Cardiac muscle cell (in vitro differentiated cells and primary cell): ENCODE measurements around the gene PDLIM4. TPM values are rescaled to one million over a fixed set of nuclear protein-coding genes. Genes with fewer than 3 reads are reported as not detected.

Source experiments
- DNase-seq, 2 donors: peaks; one replicate each; pipeline versions ENCODE4 v3.0.0 to v3.0.0-alpha.2; 2010 to 2017; ENCODE audit warnings: low read depth in 1 of 2, low spot score in 1 of 2
- H3K27ac ChIP-seq: fragments of 200-600 bp; sonication (generic); 2 replicates; pipeline ENCODE4 v1.5.1; 2016
- H3K27me3 ChIP-seq: fragments of 200-600 bp; sonication (generic); 2 replicates; pipeline ENCODE4 v1.6.0; 2016; ENCODE audit warnings: control low read depth
- H3K36me3 ChIP-seq: fragments of 200-600 bp; sonication (generic); 2 replicates; pipeline ENCODE4 v1.5.1; 2016; ENCODE audit warnings: control low read depth
- H3K4me1 ChIP-seq: fragments of 200-600 bp; sonication (generic); 2 replicates; pipeline ENCODE4 v1.8.1; 2017; ENCODE audit warnings: low read depth, mild to moderate bottlenecking, mixed run types
- H3K4me3 ChIP-seq: fragments of 200-600 bp; sonication (generic); 2 replicates; pipeline ENCODE4 v1.5.1; 2016; ENCODE audit warnings: mild to moderate bottlenecking
- H3K9me3 ChIP-seq: fragments of 200-600 bp; sonication (generic); 2 replicates; pipeline ENCODE4 v1.5.1; 2017; ENCODE audit warnings: low read depth, mild to moderate bottlenecking, control low read depth
- polyA plus RNA-seq: library from polyadenylated mRNA; unstranded; fragments of >200 nt; fragmentation: Nextera tagmentation; extraction: Ambion mirVana; gene quantifications from 2 replicates; pipeline ENCODE4 v1.2.1, GENCODE V29; 2016
- total RNA-seq: library from RNA; depleted of rRNA; stranded (reverse); fragments of >200 nt; gene quantifications from 2 replicates; pipeline ENCODE4 v1.2.3, GENCODE V29; 2016
- TF ChIP-seq, protein P1 (sequence below): IDR thresholded peaks from 2 replicates; pipeline ENCODE4 v1.5.1; 2012; ENCODE audit warnings: low read depth, mild to moderate bottlenecking, low read length

Gene PDLIM4
- total and polyA plus RNA-seq, 2 experiments from 2014 or later: 23.1 to 32.7 TPM

DNA sequence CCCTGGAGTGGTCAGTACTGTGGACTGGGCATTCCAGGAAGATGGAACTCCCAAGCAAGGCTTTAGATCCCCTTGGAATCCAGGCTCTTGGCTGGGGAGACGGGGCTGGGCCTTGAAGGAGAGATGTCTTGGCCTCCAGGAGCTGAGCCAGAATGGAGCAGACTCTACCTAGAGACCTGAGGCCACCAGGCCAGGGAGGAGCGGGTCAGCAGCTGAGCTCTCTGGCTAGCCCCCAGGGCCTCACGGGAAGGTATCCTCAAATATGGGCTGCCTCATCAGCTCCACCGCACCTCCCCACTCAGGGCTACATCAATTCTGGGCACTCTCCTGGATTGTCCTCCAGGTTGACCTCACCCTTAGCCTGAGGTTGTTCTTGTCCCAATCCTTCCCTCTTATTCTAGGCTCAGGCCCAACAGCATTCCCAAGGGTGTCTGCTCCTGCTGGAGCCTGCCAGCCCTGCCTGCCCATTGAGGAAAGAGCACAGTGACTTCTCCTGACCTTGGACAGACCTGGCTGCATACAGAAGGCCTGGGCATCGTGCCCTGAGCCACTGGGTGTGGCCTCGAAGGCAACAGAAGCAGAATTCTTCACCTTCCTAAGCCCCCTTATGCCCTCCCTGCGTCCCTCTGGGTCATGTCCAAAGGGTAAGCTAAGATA is 3.0 kb upstream of the PDLIM4 start:
- no peaks in the 10 kb centered on the region for H3K9me3 ChIP-seq
- H3K4me1 ChIP-seq: peaks cover 12% of the 10 kb centered on the region
- DNase-seq: peak in 1 of 2 donors; percentile 30
- no peaks in the 10 kb centered on the region for H3K36me3 ChIP-seq
- no peak overlapping the region for H3K27ac ChIP-seq
- no peaks in the 10 kb centered on the region for H3K27me3 ChIP-seq
- H3K4me3 ChIP-seq: no peak overlapping the region
- TF ChIP-seq, protein P1, sequence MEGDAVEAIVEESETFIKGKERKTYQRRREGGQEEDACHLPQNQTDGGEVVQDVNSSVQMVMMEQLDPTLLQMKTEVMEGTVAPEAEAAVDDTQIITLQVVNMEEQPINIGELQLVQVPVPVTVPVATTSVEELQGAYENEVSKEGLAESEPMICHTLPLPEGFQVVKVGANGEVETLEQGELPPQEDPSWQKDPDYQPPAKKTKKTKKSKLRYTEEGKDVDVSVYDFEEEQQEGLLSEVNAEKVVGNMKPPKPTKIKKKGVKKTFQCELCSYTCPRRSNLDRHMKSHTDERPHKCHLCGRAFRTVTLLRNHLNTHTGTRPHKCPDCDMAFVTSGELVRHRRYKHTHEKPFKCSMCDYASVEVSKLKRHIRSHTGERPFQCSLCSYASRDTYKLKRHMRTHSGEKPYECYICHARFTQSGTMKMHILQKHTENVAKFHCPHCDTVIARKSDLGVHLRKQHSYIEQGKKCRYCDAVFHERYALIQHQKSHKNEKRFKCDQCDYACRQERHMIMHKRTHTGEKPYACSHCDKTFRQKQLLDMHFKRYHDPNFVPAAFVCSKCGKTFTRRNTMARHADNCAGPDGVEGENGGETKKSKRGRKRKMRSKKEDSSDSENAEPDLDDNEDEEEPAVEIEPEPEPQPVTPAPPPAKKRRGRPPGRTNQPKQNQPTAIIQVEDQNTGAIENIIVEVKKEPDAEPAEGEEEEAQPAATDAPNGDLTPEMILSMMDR: no peak

DNA sequence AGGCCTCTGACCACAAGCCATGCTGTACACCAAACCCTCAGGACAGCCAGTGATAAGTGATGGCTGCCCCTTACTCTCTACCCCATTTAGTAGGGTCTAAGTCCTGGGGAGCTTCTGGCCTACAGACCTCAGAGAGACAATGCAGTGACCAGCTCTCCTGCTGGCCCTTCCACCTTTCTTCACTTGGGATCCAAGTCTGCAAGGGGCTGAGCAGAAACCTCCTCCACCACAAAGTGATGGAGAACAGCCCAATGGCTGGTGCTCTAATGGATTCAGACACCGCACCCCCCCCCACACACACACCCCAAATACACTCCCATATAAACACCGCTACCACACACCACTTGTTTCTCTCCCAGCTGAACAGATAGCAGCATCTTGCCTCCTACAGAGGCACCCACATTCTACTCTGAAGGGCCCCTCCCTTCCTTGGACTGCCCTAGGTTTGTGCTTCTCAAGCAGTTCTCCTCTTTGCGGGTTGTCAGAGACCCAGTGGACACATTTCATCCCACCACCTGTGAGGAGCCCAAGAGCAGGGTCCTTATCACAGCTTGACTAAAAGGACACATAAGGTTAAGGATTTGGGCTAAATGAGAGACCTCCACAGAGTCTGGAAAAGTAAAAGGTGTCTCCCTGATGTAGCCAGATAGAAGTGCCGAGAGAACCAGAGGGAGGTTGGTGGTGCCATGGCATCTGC is 1.3 kb upstream of the PDLIM4 start:
- peaks cover 12% of the 10 kb centered on the region for H3K4me1 ChIP-seq
- no peak for DNase-seq

DNA sequence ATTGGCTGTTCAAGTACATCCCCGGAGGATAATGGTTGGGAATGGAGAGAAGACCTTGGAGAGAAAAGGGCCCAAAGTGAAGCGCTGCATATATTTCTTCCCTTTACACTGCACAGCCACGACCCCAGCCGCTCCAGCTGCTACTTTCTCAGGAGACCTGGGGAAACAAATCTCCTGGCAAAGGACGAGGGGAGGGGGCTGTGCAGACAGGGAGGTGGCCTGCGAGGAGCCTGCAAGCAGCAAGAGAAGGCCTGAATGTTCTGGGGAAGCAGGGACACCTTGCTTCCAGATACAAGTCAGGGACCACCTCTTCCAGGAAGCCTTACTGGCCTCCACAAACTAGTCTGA is 739 bp upstream of the PDLIM4 start:
- no peak overlapping the region for H3K27ac ChIP-seq
- no peak overlapping the region for H3K4me3 ChIP-seq
- no peak for DNase-seq
- no peaks in the 10 kb centered on the region for H3K9me3 ChIP-seq
- H3K36me3 ChIP-seq: no peaks in the 10 kb centered on the region
- TF ChIP-seq, protein P1: no peak
- peaks cover 12% of the 10 kb centered on the region for H3K4me1 ChIP-seq
- no peaks in the 10 kb centered on the region for H3K27me3 ChIP-seq

More for the DNA sequence above, 1.3 kb upstream of the PDLIM4 start:
- TF ChIP-seq, protein P1: no peak
- Histone ChIP-seq H3K27me3 (no peaks in the 10 kb centered on the region), H3K36me3 (no peaks in the 10 kb centered on the region), H3K9me3 (no peaks in the 10 kb centered on the region), H3K4me3 (no peak overlapping the region), H3K27ac (no peak overlapping the region)

DNA sequence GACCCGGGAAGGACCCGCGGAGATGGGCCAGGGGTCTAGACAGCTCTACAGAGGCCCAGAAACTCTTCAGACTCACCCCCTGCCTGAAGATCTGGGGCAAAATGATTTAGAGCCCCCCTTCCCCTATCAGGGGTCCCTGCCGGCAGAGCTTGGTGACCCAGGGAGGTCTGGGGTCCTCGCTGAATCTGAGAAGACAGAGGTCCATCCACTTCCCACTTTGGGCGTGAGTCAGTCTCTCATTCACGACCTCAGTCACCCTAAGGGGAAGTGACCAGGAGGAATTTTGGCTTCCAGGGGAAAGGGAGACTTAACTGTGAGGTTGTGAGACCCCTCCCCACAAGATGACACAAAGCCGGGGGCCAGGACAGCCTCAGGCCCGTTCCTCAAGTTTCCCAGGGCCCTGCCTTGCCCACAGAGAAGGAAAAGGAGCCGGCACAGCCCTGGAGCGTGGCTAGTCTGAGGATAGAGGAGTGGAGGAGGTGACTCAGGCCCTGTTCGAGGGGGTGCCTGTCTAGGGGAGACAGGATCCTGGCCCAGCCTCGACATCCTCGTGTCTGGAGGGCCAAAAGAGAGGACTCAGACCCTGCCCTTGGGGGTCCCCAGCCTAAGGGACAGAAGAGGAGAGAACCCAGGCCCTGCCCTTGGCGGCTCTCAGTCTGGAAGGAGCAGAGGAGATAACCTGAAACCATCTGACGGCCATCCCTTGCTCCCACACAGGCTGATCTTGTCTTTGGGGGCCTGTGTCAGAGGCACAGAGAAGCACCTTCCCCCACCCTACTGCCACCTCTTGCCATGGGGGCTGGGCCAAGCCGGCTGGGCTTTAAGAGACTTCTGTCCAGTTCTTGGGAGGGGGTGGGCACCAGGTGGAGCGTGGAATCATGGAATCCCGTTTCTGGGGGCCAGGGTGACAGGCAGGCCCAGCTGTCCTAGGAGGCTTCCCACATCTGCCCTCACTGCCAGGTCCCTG is 889 bp downstream of the PDLIM4 start:
- DNase-seq: peak in 1 of 2 donors; percentile 52
- Histone ChIP-seq H3K27me3 (no peaks in the 10 kb centered on the region), H3K4me1 (peaks cover 12% of the 10 kb centered on the region), H3K27ac (no peak overlapping the region), H3K4me3 (peak overlapping the region; percentile 46), H3K9me3 (no peaks in the 10 kb centered on the region), H3K36me3 (no peaks in the 10 kb centered on the region)
- TF ChIP-seq, protein P1: no peak

DNA sequence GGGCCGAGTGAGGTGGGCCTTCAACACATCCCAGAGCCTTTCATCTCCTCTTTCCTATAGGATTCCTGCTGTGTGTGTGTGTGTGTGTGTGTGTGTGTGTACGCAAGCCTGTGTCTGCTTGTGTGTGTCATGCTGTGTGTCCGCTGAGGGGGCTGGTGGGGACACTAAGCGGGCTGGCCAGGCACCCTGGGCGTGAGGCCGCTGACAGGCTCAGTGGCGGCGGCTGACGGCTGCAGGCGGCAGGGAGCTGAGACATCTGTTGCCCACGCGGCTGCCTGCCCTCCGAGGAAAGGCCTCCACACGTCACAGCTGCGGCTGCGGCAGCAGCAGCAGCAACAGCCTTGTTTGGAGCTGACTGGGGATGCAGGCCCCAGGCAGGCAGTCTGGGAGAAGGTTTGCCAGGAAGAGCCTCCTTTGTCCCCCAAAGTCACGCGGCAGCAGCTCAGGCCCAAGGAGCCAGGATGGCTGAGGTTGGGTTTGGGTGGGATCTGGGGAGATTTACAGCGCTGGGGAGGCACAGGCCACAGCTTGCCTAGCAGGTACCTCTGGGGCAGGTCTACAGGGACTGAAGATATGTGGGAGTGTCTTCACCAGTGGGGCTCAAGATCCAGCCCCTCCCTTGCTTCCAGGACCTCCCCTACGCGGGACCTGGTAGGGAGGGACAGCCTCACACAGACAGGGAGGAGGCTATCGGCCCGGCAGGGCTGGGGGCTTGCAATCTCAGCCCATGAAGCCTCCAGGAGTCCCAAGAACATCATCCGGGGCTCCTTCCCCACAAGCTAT is 1.8 kb downstream of the PDLIM4 start:
- no peaks in the 10 kb centered on the region for H3K9me3 ChIP-seq

More for the DNA sequence above, 1.8 kb downstream of the PDLIM4 start:
- no peak overlapping the region for H3K27ac ChIP-seq
- TF ChIP-seq, protein P1: no peak
- peak; percentile 59 to 94 for DNase-seq
- no peak overlapping the region for H3K4me3 ChIP-seq
- H3K4me1 ChIP-seq: peaks cover 12% of the 10 kb centered on the region
- no peaks in the 10 kb centered on the region for H3K27me3 ChIP-seq
- no peaks in the 10 kb centered on the region for H3K36me3 ChIP-seq
